GM12865 (cell line): ENCODE data around the gene BRINP3.

Experiments
- DNase-seq: peaks from one replicate; pipeline ENCODE4 v3.0.0; 2010; ENCODE audit warnings: low read depth
- H3K4me3 ChIP-seq: 2 replicates; pipeline ENCODE4 v1.5.1; 2011; ENCODE audit warnings: mild to moderate bottlenecking, low read depth, low read length, control low read depth
- TF ChIP-seq, protein P1 (sequence below): IDR thresholded peaks from 2 replicates; pipeline ENCODE4 v1.5.1; 2011; ENCODE audit warnings: low read length, control low read depth, low read depth, inconsistent platforms; ENCODE audit not compliant: insufficient read depth; ENCODE audit errors: missing control alignments

The BRINP3 gene

GRCh38 chr1:190273161-190273560, 204.5 kb downstream of the BRINP3 start:
- no peak overlapping the region for H3K4me3 ChIP-seq
- TF ChIP-seq, protein P1, sequence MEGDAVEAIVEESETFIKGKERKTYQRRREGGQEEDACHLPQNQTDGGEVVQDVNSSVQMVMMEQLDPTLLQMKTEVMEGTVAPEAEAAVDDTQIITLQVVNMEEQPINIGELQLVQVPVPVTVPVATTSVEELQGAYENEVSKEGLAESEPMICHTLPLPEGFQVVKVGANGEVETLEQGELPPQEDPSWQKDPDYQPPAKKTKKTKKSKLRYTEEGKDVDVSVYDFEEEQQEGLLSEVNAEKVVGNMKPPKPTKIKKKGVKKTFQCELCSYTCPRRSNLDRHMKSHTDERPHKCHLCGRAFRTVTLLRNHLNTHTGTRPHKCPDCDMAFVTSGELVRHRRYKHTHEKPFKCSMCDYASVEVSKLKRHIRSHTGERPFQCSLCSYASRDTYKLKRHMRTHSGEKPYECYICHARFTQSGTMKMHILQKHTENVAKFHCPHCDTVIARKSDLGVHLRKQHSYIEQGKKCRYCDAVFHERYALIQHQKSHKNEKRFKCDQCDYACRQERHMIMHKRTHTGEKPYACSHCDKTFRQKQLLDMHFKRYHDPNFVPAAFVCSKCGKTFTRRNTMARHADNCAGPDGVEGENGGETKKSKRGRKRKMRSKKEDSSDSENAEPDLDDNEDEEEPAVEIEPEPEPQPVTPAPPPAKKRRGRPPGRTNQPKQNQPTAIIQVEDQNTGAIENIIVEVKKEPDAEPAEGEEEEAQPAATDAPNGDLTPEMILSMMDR, result no peak
- no peak for DNase-seq

DNA sequence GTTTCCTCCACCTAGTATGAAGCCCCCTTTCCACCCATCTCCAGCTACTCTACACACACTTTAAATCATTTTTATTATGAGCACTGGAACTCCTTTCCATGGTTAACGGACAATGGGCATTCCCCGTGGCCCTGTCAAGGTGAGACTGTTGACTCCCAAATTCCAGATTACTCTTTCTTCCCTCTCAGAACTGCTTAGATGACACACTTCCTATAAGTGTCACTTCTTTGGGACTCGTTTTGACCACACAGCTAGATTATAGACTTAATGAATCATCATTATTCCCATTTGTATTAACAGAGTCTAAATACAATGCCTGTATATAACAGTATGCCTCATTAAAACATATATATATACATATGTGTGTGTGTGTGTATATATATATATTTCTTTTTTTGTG, 215.1 kb downstream of the BRINP3 start:
- no peak for DNase-seq
- no peak overlapping the region for H3K4me3 ChIP-seq
- TF ChIP-seq, protein P1, result no peak

GRCh38 chr1:190259424-190259823, 218.2 kb downstream of the BRINP3 start:
- DNase-seq, result no peak
- no peak overlapping the region for H3K4me3 ChIP-seq
- TF ChIP-seq, protein P1, result no peak

DNA sequence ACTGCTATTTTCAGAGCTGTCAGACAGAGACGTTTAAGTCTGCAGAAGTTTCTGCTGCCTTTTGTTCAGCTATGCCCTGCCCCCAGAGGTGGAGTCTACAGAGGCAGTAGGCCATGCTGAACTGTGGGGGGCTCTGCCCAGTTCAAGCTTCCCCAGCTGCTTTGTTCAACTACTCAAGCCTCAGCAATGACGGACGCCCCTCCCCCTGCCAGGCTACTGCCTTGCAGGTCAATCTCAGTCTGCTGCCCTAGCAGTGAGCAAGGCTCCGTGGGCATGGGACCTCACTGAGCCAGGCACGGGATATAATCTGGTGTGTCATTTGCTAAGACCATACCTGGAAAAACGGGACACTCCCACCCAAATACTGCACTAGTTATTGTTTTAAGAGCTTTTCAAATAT, 219.7 kb downstream of the BRINP3 start:
- H3K4me3 ChIP-seq, result no peak overlapping the region
- no peak for DNase-seq
- TF ChIP-seq, protein P1, result no peak

- no peak overlapping the region for H3K4me3 ChIP-seq
- DNase-seq, result no peak
- TF ChIP-seq, protein P1, result no peak
Observed at GRCh38 chr1:190252046-190252445, 225.6 kb downstream of the BRINP3 start.

DNA sequence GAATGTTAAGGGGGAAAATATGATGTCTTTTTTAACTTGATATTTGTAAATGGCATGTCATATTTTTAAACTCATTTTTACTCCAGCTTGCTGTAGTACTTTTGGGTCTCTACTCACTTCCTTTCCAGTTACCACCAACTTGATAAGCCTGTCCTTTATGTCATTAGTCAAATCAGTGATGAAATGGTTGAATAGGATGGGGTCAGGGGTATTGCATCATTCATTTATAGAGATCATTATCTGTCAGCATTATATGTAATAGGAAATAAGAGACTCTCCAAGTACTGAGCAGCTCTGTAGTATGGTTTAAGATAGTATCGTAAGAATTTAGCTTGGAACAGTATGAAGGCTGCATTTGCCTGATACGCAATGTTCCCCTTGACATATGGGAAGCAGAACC, 227.3 kb downstream of the BRINP3 start:
- no peak for DNase-seq
- TF ChIP-seq, protein P1, result no peak
- H3K4me3 ChIP-seq, result no peak overlapping the region

DNA sequence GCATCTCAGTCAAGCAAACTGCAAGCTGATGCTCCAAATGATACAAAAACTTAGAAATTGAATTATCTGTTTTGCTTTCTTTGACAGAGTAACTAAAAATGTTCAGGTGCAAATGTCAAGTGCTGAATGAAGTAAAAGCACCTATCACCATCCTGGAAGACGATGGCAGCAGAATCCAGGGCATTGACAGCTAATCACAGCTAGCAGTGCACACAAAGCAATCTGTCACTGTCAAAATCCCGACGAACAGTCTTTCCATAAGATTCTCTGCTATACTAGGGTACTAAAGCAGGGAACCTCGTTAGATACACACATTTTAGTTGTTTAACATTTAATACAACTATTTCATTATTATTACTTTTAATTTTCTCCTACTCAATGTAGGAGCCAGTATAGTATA, 233.3 kb downstream of the BRINP3 start:
- TF ChIP-seq, protein P1, result no peak
- no peak for DNase-seq
- no peak overlapping the region for H3K4me3 ChIP-seq
